H1 (cell line): Measurements from ENCODE around the gene VWA2. TPM values are rescaled to one million over a fixed set of nuclear protein-coding genes. Genes with fewer than 3 reads are reported as not detected.

ENCODE experiments used
- CHD7 ChIP-seq: fragments of 300-600 bp; sonication (generic); IDR thresholded peaks from 2 replicates; pipeline ENCODE4 v1.7.1; 2012; ENCODE audit warnings: low read length, moderate library complexity, mild to moderate bottlenecking, inconsistent platforms; ENCODE audit not compliant: insufficient replicate concordance
- SIRT6 ChIP-seq: IDR thresholded peaks from one replicate; pipeline ENCODE4 v1.7.1; 2012; ENCODE audit warnings: low read length, inconsistent platforms
- TAF1 ChIP-seq: IDR thresholded peaks from 2 replicates; pipeline ENCODE4 v1.6.1; 2011; ENCODE audit warnings: mild to moderate bottlenecking, low read depth, low read length
- YY1 ChIP-seq: IDR thresholded peaks from 2 replicates; pipeline ENCODE4 v1.6.1; 2011; ENCODE audit warnings: low read depth, mild to moderate bottlenecking, low read length
- polyA plus RNA-seq, 7 experiments: library from polyadenylated mRNA; depleted of rRNA in 3 of 7; stranded (reverse) in 5 of 7; unstranded in 2 of 7; fragments of >200 nt in 5 of 7; fragments of 200-250 nt in 2 of 7; gene quantifications; 1 replicate in 5 of 7; 2 replicates in 1 of 7; 4 replicates in 1 of 7; pipeline versions ENCODE4 v1.2.1 to v1.2.3, GENCODE V29; 2011 to 2013; ENCODE audit warnings: missing spikeins in 2 of 7, mixed read lengths in 2 of 7
- total RNA-seq: library from RNA; stranded (reverse); fragmentation: NEBNext Ultra II Directional; extraction: Animal tissue kit (Norgen Biotek cat#: 25700); gene quantifications from 2 replicates; pipeline ENCODE4 v1.2.1, GENCODE V29; 2021

Gene VWA2
- total and polyA plus RNA-seq, 2 of the 8 experiments (the other 6 are each of a cell fraction or from before 2014, with no cell fraction given) = 2.8 to 2.9 TPM

- no peak for TF ChIP-seq CHD7
- no peak for TF ChIP-seq TAF1
- no peak for TF ChIP-seq YY1
- no peak for TF ChIP-seq SIRT6
Observed at GRCh38 chr10:114294549-114294948, 55.5 kb downstream of the VWA2 start (continued).
